Loucy (cell line): ENCODE results near the gene ZNF74.
"Not testable (repeated sequence)": the region's sequence is repeated elsewhere in the genome, so short reads cannot be mapped to it uniquely, and the experiment has no call there.

Experiments used
- H2AFZ ChIP-seq: fragments of 200-600 bp; sonication (generic); 2 replicates; pipeline ENCODE4 v1.6.0; 2016; ENCODE audit warnings: antibody characterized with exemption, mild to moderate bottlenecking, low read length, moderate library complexity
- H3F3A ChIP-seq: fragments of 200-600 bp; 2 replicates; pipeline ENCODE4 v1.6.0; 2016; ENCODE audit warnings: antibody characterized with exemption, low read depth, mild to moderate bottlenecking
- H3K27me3 ChIP-seq: fragments of 200-600 bp; sonication (generic); 2 replicates; pipeline ENCODE4 v1.6.1; 2014; ENCODE audit warnings: low read length, mild to moderate bottlenecking; ENCODE audit not compliant: insufficient read depth, poor library complexity, severe bottlenecking
- H3K36me3 ChIP-seq: fragments of 200-600 bp; sonication (generic); 2 replicates; pipeline ENCODE4 v1.6.1; 2016; ENCODE audit warnings: low read length; ENCODE audit not compliant: insufficient read depth
- H3K4me1 ChIP-seq: fragments of 200-600 bp; sonication (generic); 2 replicates; pipeline ENCODE4 v1.5.1; 2014; ENCODE audit warnings: low read length, mild to moderate bottlenecking; ENCODE audit not compliant: insufficient read depth, poor library complexity, severe bottlenecking
- H3K4me2 ChIP-seq: fragments of 200-600 bp; sonication (generic); 2 replicates; pipeline ENCODE4 v1.6.0; 2014; ENCODE audit warnings: antibody characterized with exemption, low read length, low read depth, mild to moderate bottlenecking; ENCODE audit not compliant: poor library complexity, severe bottlenecking
- H3K4me3 ChIP-seq: fragments of 200-600 bp; sonication (generic); 2 replicates; pipeline ENCODE4 v1.5.1; 2014; ENCODE audit warnings: low read length, mild to moderate bottlenecking, mixed read lengths; ENCODE audit not compliant: poor library complexity, severe bottlenecking
- H3K79me2 ChIP-seq: fragments of 200-600 bp; sonication (generic); 2 replicates; pipeline ENCODE4 v1.6.1; 2014; ENCODE audit warnings: low read length; ENCODE audit not compliant: insufficient read depth
- H3K9ac ChIP-seq: fragments of 200-600 bp; sonication (generic); 2 replicates; pipeline ENCODE4 v1.6.0; 2014; ENCODE audit warnings: mild to moderate bottlenecking, low read depth, low read length, moderate library complexity; ENCODE audit not compliant: poor library complexity, severe bottlenecking
- H3K9me2 ChIP-seq: fragments of 200-600 bp; sonication (generic); replicated peaks from 2 replicates; pipeline ENCODE4 v1.6.1; 2016; ENCODE audit warnings: low read depth, low read length, mixed read lengths
- H3K9me3 ChIP-seq: fragments of 200-600 bp; sonication (generic); 2 replicates; pipeline ENCODE4 v1.6.1; 2014; ENCODE audit warnings: mild to moderate bottlenecking, antibody characterized with exemption, low read length, low read depth; ENCODE audit not compliant: insufficient read depth
- H4K20me1 ChIP-seq: fragments of 200-600 bp; sonication (generic); 2 replicates; pipeline ENCODE4 v1.6.0; 2014; ENCODE audit warnings: antibody characterized with exemption, low read length, mild to moderate bottlenecking; ENCODE audit not compliant: insufficient read depth, poor library complexity, severe bottlenecking

The ZNF74 gene

DNA sequence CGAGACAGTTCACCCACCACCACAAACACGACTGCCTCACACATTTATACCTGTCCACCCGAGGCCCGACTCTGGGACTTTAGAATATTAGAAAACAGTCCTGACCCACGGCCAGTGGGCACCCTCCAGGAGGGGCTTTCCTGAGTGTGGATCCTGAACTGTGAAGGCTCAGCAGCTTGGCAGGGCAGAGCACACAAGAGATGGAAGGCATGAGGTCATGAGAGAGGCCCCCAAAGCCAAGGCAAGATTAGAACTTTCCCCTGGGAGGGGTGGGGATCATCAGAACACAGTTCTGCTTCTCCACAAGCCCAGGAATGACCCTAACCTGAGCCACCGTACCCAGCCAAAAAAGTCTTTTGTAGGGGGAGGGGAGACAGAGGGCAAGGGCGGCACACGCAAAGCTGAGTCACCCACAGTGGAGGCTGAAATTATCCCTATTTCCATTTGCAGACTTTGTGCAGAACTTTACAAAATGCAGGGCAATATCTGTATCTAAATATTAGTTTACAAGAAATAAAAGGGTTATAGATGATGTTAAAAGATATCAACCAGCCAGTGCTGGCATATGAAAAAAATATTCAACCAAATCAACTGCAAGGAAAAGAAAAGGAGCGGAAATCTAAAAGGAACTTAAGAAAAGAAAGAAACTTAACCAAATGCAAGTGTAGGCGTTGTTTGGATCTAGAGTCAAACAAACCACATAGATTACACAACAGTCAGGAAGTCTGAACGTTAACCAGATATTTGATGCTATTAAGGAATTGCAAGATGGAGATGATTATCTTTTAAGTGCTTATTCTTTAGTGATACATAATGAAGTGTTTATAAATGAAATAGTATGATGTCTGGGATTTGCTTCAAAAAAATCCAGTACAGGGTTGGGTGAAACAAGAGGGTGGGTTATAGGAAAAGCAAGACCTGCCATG, 29.4 kb upstream of the ZNF74 start:
- not testable (repeated sequence) for H3K27me3 ChIP-seq, H3K4me2 ChIP-seq, H3K36me3 ChIP-seq, H3K79me2 ChIP-seq, H4K20me1 ChIP-seq, H2AFZ ChIP-seq, H3K9ac ChIP-seq, H3K4me3 ChIP-seq, H3K9me2 ChIP-seq, H3K9me3 ChIP-seq, H3F3A ChIP-seq, H3K4me1 ChIP-seq

DNA sequence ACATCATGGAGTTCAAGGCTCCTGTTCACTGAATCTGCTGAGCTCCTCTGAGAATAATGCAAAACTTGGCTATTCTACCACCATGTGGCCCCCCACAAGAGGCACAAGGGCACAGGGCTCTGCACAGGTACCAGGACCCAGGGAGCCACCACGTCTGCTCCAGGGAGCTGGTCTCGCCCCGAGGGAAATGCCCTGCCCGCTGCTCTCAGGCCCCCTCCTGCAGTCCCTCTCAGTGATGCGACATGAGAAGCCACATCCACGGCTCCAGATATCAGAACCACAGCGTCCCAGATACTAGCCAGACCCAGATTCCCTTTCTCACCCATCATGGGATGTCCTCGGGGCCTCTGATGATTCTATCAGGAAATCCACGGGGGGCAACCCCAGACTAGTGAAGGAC, 27.1 kb upstream of the ZNF74 start:
- not testable (repeated sequence) for H3K4me3 ChIP-seq, H3K4me2 ChIP-seq

DNA sequence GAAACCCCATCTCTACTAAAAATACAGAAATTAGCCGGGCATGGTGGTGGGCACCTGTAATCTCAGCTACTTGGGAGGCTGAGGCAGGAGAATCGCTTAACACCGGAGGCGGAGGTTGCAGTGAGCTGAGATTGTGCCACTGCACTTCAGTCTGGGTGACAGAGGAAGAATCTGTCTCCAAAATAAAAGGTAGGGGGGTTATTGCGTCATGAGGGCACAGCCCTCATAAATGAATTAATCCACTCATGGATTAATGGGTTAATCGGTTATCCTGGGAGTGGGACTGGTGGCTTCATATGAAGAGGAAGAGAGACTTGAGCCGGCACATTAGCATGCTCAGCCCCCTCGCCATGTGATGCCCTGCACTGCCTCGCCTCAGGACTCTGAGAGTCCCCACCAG, 25.1 kb upstream of the ZNF74 start:
- not testable (repeated sequence) for H3K4me2 ChIP-seq, H3K9ac ChIP-seq, H3K9me2 ChIP-seq, H3K36me3 ChIP-seq, H4K20me1 ChIP-seq, H3K27me3 ChIP-seq, H2AFZ ChIP-seq, H3F3A ChIP-seq, H3K9me3 ChIP-seq, H3K4me3 ChIP-seq, H3K4me1 ChIP-seq, H3K79me2 ChIP-seq

More for the DNA sequence above, 27.1 kb upstream of the ZNF74 start:
- not testable (repeated sequence) for H3K36me3 ChIP-seq, H2AFZ ChIP-seq, H3K9me2 ChIP-seq, H3K27me3 ChIP-seq, H3K9me3 ChIP-seq, H4K20me1 ChIP-seq, H3F3A ChIP-seq, H3K79me2 ChIP-seq, H3K9ac ChIP-seq, H3K4me1 ChIP-seq

DNA sequence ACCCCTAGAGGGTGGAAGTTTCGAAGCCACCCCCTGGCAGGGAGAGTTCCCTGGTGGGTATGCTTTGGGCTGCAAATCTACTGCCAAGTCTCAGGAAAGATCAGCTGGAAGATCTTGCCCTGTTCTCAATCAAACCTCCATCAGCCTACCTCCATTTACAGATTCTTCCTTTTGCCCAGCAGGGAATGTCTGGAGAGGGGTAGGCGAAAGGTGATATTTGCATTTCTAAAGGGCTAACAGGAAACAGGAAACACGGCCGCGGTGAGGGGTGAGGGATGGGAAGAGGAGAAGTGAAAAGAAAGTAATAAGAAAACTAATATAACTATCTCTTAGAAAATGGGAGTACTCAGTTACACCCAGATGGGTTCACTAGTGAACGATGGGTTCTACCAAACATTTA, 22.3 kb upstream of the ZNF74 start:
- not testable (repeated sequence) for H4K20me1 ChIP-seq, H3F3A ChIP-seq, H3K4me2 ChIP-seq, H3K9me2 ChIP-seq, H3K4me3 ChIP-seq, H3K4me1 ChIP-seq, H3K79me2 ChIP-seq, H3K36me3 ChIP-seq, H2AFZ ChIP-seq, H3K9me3 ChIP-seq, H3K27me3 ChIP-seq, H3K9ac ChIP-seq

DNA sequence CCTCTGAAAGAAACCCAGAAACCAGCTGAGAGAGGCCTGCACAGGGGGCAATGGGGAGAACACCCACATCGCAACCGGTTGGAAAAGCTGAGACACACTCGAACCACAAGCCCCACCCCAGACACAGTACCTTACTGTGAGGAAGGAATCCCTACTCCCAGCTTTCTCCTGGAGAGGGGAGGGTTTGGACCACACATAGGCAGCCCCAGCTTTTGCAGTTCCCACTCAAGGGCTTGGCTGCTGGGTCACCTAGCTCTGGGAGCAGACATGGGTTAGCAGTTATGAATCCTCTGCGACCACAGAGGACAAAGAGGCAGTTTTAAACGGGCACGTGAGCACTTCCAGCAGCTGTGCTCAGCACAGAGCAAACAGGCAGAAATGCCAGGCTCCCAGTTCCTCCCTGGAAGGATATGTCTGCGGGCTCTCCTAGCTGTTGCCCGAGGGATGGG, 21.5 kb upstream of the ZNF74 start:
- not testable (repeated sequence) for H3K36me3 ChIP-seq, H3K4me3 ChIP-seq, H4K20me1 ChIP-seq, H3K9ac ChIP-seq, H3K9me2 ChIP-seq, H3K9me3 ChIP-seq, H3K4me1 ChIP-seq, H3K79me2 ChIP-seq, H3F3A ChIP-seq, H3K4me2 ChIP-seq, H3K27me3 ChIP-seq, H2AFZ ChIP-seq

DNA sequence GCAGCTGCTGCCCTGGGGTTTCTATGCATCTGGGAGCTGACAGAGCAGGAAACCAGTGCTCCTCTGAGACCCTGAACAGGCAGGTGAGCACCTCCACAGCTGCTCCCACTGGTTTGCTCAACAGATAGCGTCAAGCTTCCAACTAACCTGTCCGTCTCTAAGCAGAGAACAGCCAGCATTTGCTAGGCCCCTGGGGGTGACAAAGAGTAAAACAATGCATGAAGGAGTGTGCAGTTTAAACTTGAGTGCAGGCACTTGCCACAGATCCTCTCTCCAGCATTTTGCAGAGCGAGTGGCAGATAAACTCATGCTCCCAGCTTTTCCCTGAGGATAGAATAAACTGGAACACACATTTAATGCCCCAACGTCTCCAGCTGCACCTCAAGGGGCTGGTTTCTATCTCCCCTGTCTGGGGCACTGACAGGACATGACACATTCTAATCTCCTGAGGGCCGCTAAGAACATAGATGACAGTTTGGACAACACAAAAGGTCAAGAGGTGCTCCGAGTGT, 20.7 kb upstream of the ZNF74 start:
- not testable (repeated sequence) for H3K36me3 ChIP-seq, H3K27me3 ChIP-seq, H3K4me1 ChIP-seq, H3K9me3 ChIP-seq, H3K4me3 ChIP-seq, H3F3A ChIP-seq, H3K9ac ChIP-seq, H2AFZ ChIP-seq, H4K20me1 ChIP-seq, H3K79me2 ChIP-seq, H3K9me2 ChIP-seq, H3K4me2 ChIP-seq

DNA sequence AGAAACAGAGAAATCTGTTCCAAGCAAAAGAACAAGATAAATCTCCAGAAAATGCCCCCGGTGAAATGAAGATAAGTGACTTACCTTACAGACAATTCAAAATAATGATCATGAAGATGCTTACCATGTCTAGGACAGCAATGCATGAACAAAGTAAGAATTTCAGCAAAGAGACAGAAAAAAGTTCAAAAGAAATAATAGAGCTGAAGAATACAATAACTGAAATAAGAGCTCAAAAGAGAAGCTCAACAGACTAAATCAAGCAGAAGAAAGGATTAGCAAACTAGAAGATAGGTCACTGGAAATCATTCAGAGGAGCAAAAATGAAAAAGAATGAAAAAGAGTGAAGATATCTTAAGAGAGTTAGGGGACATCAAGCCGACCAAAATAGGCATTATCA, 19.8 kb upstream of the ZNF74 start:
- H3K9ac ChIP-seq, H4K20me1 ChIP-seq, H3K9me3 ChIP-seq, H3K4me2 ChIP-seq, H3K27me3 ChIP-seq, H3K4me1 ChIP-seq, H3F3A ChIP-seq, H3K9me2 ChIP-seq, H3K4me3 ChIP-seq, H3K79me2 ChIP-seq, H2AFZ ChIP-seq, H3K36me3 ChIP-seq: not testable (repeated sequence)
